Endodermal cell (in vitro differentiated cells): ENCODE measurements around the gene CTTN. TPM values are rescaled to one million over a fixed set of nuclear protein-coding genes. Genes with fewer than 3 reads are reported as not detected.

ENCODE experiments used
- DNase-seq: peaks from one replicate; pipeline ENCODE4 v3.0.0-alpha.2; 2017
- H3K27ac ChIP-seq: 2 replicates; pipeline ENCODE4 v1.5.1; 2013; ENCODE audit warnings: mild to moderate bottlenecking, low read depth, low read length, moderate library complexity
- H3K27me3 ChIP-seq: 2 replicates; pipeline ENCODE4 v1.6.1; 2013; ENCODE audit warnings: mild to moderate bottlenecking, low read length, moderate library complexity; ENCODE audit not compliant: insufficient read depth, control insufficient read depth, poor library complexity, severe bottlenecking
- H3K36me3 ChIP-seq: 2 replicates; pipeline ENCODE4 v1.7.0; 2013; ENCODE audit warnings: mild to moderate bottlenecking, low read length, moderate library complexity; ENCODE audit not compliant: control insufficient read depth, insufficient read depth
- H3K4me1 ChIP-seq: one replicate; pipeline ENCODE4 v1.7.0; 2013; ENCODE audit warnings: low read length; ENCODE audit not compliant: control insufficient read depth, insufficient read depth
- H3K4me3 ChIP-seq: 2 replicates; pipeline ENCODE4 v1.5.1; 2013; ENCODE audit warnings: mild to moderate bottlenecking, low read length, moderate library complexity
- H3K9ac ChIP-seq: 2 replicates; pipeline ENCODE4 v1.6.1; 2013; ENCODE audit warnings: mild to moderate bottlenecking, low read length, moderate library complexity; ENCODE audit not compliant: poor library complexity, severe bottlenecking; ENCODE audit errors: extremely low read depth
- H3K9me3 ChIP-seq: 2 replicates; pipeline ENCODE4 v1.6.1; 2013; ENCODE audit warnings: mild to moderate bottlenecking, low read length, moderate library complexity; ENCODE audit not compliant: control insufficient read depth
- H3K27ac Mint-ChIP-seq: 2 replicates; pipeline ENCODE4 v1.8.0; 2020; ENCODE audit warnings: mixed read lengths
- H3K27me3 Mint-ChIP-seq: 2 replicates; pipeline ENCODE4 v1.8.0; 2021; ENCODE audit warnings: mild to moderate bottlenecking, mixed read lengths; ENCODE audit not compliant: insufficient read depth
- H3K36me3 Mint-ChIP-seq: 2 replicates; pipeline ENCODE4 v1.8.0; 2020; ENCODE audit warnings: low read depth, mixed read lengths
- H3K4me1 Mint-ChIP-seq: 2 replicates; pipeline ENCODE4 v1.8.0; 2020; ENCODE audit warnings: mixed read lengths
- H3K4me3 Mint-ChIP-seq: 2 replicates; pipeline ENCODE4 v1.8.0; 2020; ENCODE audit warnings: mild to moderate bottlenecking, moderate library complexity, mixed read lengths
- H3K9me3 Mint-ChIP-seq: 2 replicates; pipeline ENCODE4 v1.8.0; 2020; ENCODE audit warnings: mild to moderate bottlenecking, mixed read lengths
- WGBS, 2 experiments: methylation state at CpG; one replicate each; pipeline versions ENCODE4 v1.1.5 to v1.1.7; 2013; ENCODE audit warnings: missing lambda C conversion rate in 2 of 2, mixed read lengths in 1 of 2; ENCODE audit not compliant: insufficient coverage in 1 of 2, insufficient read length in 1 of 2; 5-methylcytosine and 5-hydroxymethylcytosine counted together
- total RNA-seq, 2 donors: library from RNA; stranded (reverse); fragmentation: NEBNext Ultra II Directional in 1 of 2; extraction: Animal tissue kit (Norgen Biotek cat#: 25700) in 1 of 2; gene quantifications; 2 replicates in 1 of 2; 3 replicates in 1 of 2; pipeline ENCODE4 v1.2.1, GENCODE V29; 2021
- TF ChIP-seq, protein P1 (sequence below): fragments of 200-600 bp; sonication (generic); conservative IDR thresholded peaks from 2 replicates; pipeline ENCODE4 v1.5.0; 2021; ENCODE audit warnings: antibody characterized with exemption, mild to moderate bottlenecking

CTTN gene
- total RNA-seq, 2 donors from 2014 or later = 282 to 283 TPM

DNA sequence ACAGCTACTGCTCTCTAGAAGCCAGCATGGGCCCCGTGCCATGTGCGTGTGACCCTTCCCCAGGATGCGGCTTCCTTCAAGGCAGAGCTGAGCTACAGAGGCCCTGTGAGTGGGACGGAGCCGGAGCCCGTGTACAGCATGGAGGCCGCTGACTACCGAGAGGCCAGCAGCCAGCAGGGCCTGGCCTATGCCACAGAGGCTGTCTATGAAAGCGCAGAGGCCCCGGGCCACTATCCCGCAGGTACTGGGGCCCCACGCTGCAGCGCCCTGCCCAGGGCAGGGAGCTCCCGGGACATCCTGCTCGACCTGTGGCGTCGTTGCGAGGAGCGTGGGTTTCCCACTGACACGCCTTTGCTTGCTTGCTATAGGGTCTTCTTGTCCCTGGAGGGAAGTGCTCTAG is 34.7 kb downstream of the CTTN start:
- TF ChIP-seq, protein P1, sequence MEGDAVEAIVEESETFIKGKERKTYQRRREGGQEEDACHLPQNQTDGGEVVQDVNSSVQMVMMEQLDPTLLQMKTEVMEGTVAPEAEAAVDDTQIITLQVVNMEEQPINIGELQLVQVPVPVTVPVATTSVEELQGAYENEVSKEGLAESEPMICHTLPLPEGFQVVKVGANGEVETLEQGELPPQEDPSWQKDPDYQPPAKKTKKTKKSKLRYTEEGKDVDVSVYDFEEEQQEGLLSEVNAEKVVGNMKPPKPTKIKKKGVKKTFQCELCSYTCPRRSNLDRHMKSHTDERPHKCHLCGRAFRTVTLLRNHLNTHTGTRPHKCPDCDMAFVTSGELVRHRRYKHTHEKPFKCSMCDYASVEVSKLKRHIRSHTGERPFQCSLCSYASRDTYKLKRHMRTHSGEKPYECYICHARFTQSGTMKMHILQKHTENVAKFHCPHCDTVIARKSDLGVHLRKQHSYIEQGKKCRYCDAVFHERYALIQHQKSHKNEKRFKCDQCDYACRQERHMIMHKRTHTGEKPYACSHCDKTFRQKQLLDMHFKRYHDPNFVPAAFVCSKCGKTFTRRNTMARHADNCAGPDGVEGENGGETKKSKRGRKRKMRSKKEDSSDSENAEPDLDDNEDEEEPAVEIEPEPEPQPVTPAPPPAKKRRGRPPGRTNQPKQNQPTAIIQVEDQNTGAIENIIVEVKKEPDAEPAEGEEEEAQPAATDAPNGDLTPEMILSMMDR = no peak
- no peak overlapping the region for H3K4me3 ChIP-seq
- H3K36me3 ChIP-seq = peaks cover 94% of the 10 kb centered on the region
- no peak for DNase-seq
- H3K4me1 ChIP-seq = no peaks in the 10 kb centered on the region
- no peaks in the 10 kb centered on the region for H3K9me3 ChIP-seq
- no peak overlapping the region for H3K27ac Mint-ChIP-seq
- peaks cover 87% of the 10 kb centered on the region for H3K36me3 Mint-ChIP-seq
- no peak overlapping the region for H3K27ac ChIP-seq
- H3K4me1 Mint-ChIP-seq = no peaks in the 10 kb centered on the region
- no peak overlapping the region for H3K4me3 Mint-ChIP-seq
- no peaks in the 10 kb centered on the region for H3K9me3 Mint-ChIP-seq
- no peak overlapping the region for H3K9ac ChIP-seq
- no peaks in the 10 kb centered on the region for H3K27me3 Mint-ChIP-seq
- no peaks in the 10 kb centered on the region for H3K27me3 ChIP-seq
- WGBS, 2 experiments = 96 to 97% methylated on average over 9 to 20 of the region's 20 CpGs

DNA sequence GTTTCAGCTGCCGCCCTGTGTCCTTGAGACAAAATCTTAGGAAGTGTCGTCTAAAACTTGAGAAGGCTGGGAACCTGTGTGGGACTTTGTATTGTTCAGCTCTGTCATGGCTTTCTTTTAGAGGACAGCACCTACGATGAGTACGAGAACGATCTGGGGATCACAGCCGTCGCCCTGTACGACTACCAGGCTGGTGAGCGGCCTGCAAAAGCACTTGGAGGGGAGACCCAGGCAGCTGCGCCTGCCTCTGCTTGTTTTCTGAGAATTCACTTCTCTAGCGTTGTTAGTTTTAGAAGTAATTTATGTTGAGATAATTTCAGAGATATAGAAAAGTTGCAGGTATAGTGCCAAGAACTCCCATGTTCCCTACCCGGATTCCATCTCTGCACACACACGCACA is 35.2 kb downstream of the CTTN start:
- Mint-ChIP-seq H3K9me3 (no peaks in the 10 kb centered on the region), H3K27ac (peak overlapping the region; percentile 52), H3K4me3 (no peak overlapping the region), H3K4me1 (no peaks in the 10 kb centered on the region), H3K27me3 (no peaks in the 10 kb centered on the region), H3K36me3 (peaks cover 87% of the 10 kb centered on the region)
- 95 to 96% methylated on average over 6 to 13 of the region's 13 CpGs for whole genome bisulfite sequencing, 2 experiments
- Histone ChIP-seq H3K36me3 (peaks cover 92% of the 10 kb centered on the region), H3K27me3 (no peaks in the 10 kb centered on the region), H3K9ac (no peak overlapping the region), H3K4me1 (no peaks in the 10 kb centered on the region), H3K4me3 (no peak overlapping the region), H3K27ac (no peak overlapping the region), H3K9me3 (no peaks in the 10 kb centered on the region)
- DNase-seq = no peak
- TF ChIP-seq, protein P1 = no peak

DNA sequence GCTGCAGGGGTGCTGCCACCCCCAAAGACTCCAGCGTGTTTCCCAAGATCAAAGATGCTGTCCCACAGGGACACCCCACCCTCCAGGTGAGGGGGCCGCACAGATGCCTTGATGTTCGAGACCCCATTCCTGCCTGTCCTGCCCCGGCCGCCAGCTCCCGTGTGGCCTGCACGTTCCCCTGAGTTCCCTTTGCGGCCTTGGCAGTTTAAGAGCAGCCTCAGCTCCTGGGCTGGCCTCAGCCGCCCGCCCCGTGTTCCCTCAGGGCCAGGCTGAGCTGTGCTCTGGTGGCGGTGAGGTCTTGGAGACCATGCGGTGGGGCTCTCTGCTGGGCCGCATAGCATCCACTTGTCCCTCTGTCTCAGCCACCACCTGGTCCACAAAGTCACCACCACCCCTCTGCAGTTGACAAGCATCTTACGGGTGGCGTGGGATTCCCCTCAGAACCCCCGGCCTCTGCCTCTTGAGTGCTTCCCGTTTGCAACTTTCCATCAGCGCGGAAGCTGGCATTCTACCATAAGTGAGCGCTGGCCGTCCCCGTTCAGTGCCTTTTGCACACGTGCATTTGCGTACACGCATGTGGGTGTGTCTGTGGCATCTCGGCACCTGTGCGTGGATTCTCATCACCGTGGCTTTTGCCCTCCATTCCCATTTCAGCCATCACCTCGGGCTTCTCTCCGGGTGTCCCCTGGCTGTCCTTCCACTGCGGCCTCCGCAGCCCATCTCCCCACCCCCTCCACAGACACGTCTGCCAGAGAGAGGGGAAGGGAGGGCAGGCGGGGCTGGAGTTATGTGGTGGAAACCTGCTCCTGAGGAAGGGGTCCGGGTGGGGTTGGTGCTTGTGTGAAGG is 35.9 kb downstream of the CTTN start:
- Histone ChIP-seq H3K9me3 (no peaks in the 10 kb centered on the region), H3K4me3 (no peak overlapping the region), H3K36me3 (peaks cover 90% of the 10 kb centered on the region), H3K9ac (no peak overlapping the region), H3K27ac (no peak overlapping the region), H3K27me3 (no peaks in the 10 kb centered on the region), H3K4me1 (no peaks in the 10 kb centered on the region)
- Mint-ChIP-seq H3K4me1 (no peaks in the 10 kb centered on the region), H3K27ac (peak overlapping the region; percentile 52), H3K9me3 (no peaks in the 10 kb centered on the region), H3K27me3 (no peaks in the 10 kb centered on the region), H3K4me3 (no peak overlapping the region), H3K36me3 (peaks cover 85% of the 10 kb centered on the region)
- WGBS, 2 experiments = 93 to 97% methylated on average over 30 to 31 of the region's 36 CpGs
- no peak for DNase-seq
- TF ChIP-seq, protein P1 = no peak
